BJ (cell line): Measurements from ENCODE around the gene GRHL3. TPM values are rescaled to one million over a fixed set of nuclear protein-coding genes. Genes with fewer than 3 reads are reported as not detected.

Experiments used
- CTCF ChIA-PET: fragments of 350-600 bp; formaldehyde crosslinking; extraction: SDS; loops from one replicate; lab custom pipeline; 2021; ENCODE audit warnings: antibody characterized with exemption, inconsistent platforms; lab: Yijun Ruan, JAX
- POLR2A ChIA-PET: fragments of 300-600 bp; sonication (Branson Sonifier 250); formaldehyde crosslinking; extraction: SDS; loops from one replicate; lab custom pipeline; 2021; ENCODE audit warnings: antibody characterized with exemption; lab: Charles Lee
- DNase-seq: peaks from one replicate; pipeline ENCODE4 v3.0.0-alpha.2; 2011; ENCODE audit warnings: low read depth
- H3K27me3 ChIP-seq: 2 replicates; pipeline ENCODE4 v1.6.0; 2011; ENCODE audit warnings: low read length; ENCODE audit not compliant: control insufficient read depth, insufficient read depth
- H3K36me3 ChIP-seq: 2 replicates; pipeline ENCODE4 v1.5.1; 2011; ENCODE audit warnings: low read length; ENCODE audit not compliant: control insufficient read depth, insufficient read depth
- H3K4me3 ChIP-seq: 2 replicates; pipeline ENCODE4 v1.5.1; 2011; ENCODE audit warnings: low read depth, mild to moderate bottlenecking, control low read depth, low read length
- polyA plus RNA-seq: library from polyadenylated mRNA; depleted of rRNA; stranded (reverse); fragments of >200 nt; gene quantifications from 2 replicates; pipeline ENCODE4 v1.2.3, GENCODE V29; 2011
- TF ChIP-seq, protein P1 (sequence below): IDR thresholded peaks from 2 replicates; pipeline ENCODE4 v1.5.1; 2011; ENCODE audit warnings: low read depth, mild to moderate bottlenecking, control low read depth, inconsistent platforms, low read length, moderate library complexity; ENCODE audit not compliant: insufficient read depth

GRHL3 gene
- polyA plus RNA-seq, 1 experiment: not detected

DNA sequence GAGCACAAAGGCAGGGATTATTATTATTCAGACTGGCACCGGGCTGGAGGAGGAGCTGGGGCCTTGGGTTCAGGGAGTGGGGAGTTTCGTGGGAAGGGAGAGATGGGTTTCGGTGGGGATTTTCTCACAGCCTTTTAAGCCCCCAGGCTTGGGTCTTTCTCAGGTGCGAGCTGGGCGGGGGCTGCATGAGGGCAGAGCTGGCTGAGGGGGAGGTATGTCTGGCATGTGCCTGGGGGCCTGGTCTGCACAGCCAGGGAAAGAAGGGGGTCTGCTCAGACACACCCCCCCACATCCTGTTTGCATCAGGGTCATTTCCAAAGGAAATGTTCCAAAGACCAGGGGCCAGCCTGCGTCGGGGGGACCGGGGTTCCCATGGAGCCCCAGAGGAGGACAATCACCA, 21.6 kb downstream of the GRHL3 start:
- Histone ChIP-seq H3K36me3 (no peaks in the 10 kb centered on the region), H3K27me3 (peaks cover 23% of the 10 kb centered on the region), H3K4me3 (no peak overlapping the region)
- ChIA-PET POLR2A (no interaction called here), CTCF (interaction anchor here (0.6 to 1.3 kb wide), 2 partner anchors 52 to 139 kb away, joined by 3 to 4 read pairs; no protein-coding TSS in a partner anchor)
- TF ChIP-seq, protein P1, sequence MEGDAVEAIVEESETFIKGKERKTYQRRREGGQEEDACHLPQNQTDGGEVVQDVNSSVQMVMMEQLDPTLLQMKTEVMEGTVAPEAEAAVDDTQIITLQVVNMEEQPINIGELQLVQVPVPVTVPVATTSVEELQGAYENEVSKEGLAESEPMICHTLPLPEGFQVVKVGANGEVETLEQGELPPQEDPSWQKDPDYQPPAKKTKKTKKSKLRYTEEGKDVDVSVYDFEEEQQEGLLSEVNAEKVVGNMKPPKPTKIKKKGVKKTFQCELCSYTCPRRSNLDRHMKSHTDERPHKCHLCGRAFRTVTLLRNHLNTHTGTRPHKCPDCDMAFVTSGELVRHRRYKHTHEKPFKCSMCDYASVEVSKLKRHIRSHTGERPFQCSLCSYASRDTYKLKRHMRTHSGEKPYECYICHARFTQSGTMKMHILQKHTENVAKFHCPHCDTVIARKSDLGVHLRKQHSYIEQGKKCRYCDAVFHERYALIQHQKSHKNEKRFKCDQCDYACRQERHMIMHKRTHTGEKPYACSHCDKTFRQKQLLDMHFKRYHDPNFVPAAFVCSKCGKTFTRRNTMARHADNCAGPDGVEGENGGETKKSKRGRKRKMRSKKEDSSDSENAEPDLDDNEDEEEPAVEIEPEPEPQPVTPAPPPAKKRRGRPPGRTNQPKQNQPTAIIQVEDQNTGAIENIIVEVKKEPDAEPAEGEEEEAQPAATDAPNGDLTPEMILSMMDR: no peak
- no peak for DNase-seq

DNA sequence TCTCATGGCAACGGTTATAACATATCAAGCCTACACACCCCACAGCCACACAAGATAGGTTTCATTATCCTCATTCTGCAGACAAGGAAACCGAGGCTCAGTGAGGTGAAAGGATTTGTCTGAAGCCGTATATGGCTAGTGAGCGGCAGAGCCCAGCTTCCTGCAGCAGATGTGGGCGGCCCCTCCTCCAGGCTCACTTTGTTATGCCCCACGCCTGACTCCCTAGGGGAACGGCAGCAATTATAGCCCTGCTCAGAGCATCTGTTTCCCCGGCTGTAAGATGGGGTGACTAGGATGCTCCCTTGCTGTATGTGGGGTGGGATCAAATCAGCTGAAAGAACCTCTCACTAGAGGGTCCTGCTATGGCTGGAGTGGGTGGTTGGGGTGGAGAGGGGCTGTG, 22.1 kb downstream of the GRHL3 start:
- Histone ChIP-seq H3K36me3 (no peaks in the 10 kb centered on the region), H3K4me3 (no peak overlapping the region), H3K27me3 (peaks cover 24% of the 10 kb centered on the region)
- CTCF ChIA-PET: interaction anchor here (0.6 to 1.3 kb wide), 2 partner anchors 52 to 139 kb away, joined by 3 to 4 read pairs; no protein-coding TSS in a partner anchor
- TF ChIP-seq, protein P1: no peak
- POLR2A ChIA-PET: no interaction called here
- DNase-seq: no peak

GRCh38 chr1:24343412-24344089, 24.4 kb downstream of the GRHL3 start:
- TF ChIP-seq, protein P1: no peak
- POLR2A ChIA-PET: no interaction called here
- no peak overlapping the region for H3K4me3 ChIP-seq
- peaks cover 28% of the 10 kb centered on the region for H3K27me3 ChIP-seq
- no peak for DNase-seq
- CTCF ChIA-PET: no interaction called here
- H3K36me3 ChIP-seq: no peaks in the 10 kb centered on the region

DNA sequence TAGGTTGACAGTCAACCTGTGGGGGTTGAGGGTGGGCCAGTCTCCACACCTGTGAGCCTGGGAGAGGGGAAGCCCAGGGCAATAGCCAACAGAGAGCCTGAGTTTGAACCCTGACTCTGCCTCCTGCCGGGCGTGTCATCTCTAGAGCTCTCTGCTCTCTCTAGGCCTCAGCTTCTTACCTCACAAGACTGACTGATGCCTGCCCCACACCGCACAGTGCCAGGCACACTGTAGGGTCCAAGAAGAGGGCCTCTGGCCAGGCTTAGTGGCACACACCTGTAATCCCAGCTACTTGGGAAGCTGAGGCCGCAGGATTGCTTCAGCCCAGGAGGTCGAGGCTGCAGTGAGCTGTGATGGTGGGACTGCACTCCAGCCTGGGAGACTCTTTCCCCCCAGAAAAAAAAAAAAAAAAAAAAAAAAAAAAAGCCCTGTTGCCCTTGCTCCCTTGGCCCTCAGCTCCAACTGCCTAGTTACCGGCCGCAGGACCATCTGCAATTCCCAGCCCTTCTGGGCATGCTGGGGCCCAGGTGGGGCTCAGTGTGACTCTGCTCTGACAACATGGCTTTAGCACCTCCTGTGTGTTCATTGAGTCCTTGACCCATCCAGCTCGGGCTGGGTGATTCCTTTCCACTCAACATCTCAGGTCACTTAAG, 25.1 kb downstream of the GRHL3 start:
- DNase-seq: no peak
- ChIA-PET POLR2A (no interaction called here), CTCF (no interaction called here)
- TF ChIP-seq, protein P1: no peak
- Histone ChIP-seq H3K4me3 (no peak overlapping the region), H3K27me3 (peaks cover 27% of the 10 kb centered on the region), H3K36me3 (no peaks in the 10 kb centered on the region)

- CTCF ChIA-PET: interaction anchor here (1.0 kb wide), 1 partner anchor 40 kb away, joined by 5 read pairs; no protein-coding TSS in a partner anchor
- TF ChIP-seq, protein P1: no peak
- Histone ChIP-seq H3K4me3 (no peak overlapping the region), H3K36me3 (no peaks in the 10 kb centered on the region), H3K27me3 (peaks cover 27% of the 10 kb centered on the region)
- DNase-seq: no peak
- POLR2A ChIA-PET: no interaction called here
These were observed 26.2 kb downstream of the GRHL3 start for GRCh38 chr1:24345334-24345733.
